HG03175 (cell line): ENCODE measurements around the gene INMT.
A peak's percentile ranks its signal among the peaks of the same experiment; 100 is the strongest.

ENCODE experiments used
- ATAC-seq: cut with Tn5 transposase; IDR thresholded peaks from one replicate; pipeline ENCODE4 v1.9.1; 2021; ENCODE audit warnings: mild to moderate bottlenecking, moderate library complexity; ENCODE audit not compliant: unreplicated experiment

The INMT gene

GRCh38 chr7:30750683-30751650, 968 bp upstream of the INMT start:
- ATAC-seq, result no peak

GRCh38 chr7:30752484-30752883, 549 bp downstream of the INMT start:
- no peak for ATAC-seq

- no peak for ATAC-seq
These were observed 1.0 kb downstream of the INMT start for GRCh38 chr7:30752979-30753378.

GRCh38 chr7:30754315-30754877, 2.5 kb downstream of the INMT start:
- no peak for ATAC-seq

GRCh38 chr7:30755384-30756154, 3.6 kb downstream of the INMT start:
- ATAC-seq, result no peak

GRCh38 chr7:30757342-30757692, 5.4 kb downstream of the INMT start:
- ATAC-seq, result no peak

- ATAC-seq, result no peak
These were observed 8.7 kb downstream of the INMT start for GRCh38 chr7:30760514-30761213.

- no peak for ATAC-seq
These were observed 9.6 kb downstream of the INMT start for GRCh38 chr7:30761214-30762156.

- ATAC-seq, result peak; percentile 96
These were observed 12.4 kb downstream of the INMT start for GRCh38 chr7:30764030-30764975.

- no peak for ATAC-seq
These were observed 13.5 kb downstream of the INMT start for GRCh38 chr7:30765408-30765807.

- no peak for ATAC-seq
These were observed 18.9 kb downstream of the INMT start for GRCh38 chr7:30770845-30771173.

GRCh38 chr7:30771174-30771879, 19.4 kb downstream of the INMT start, which contains the start of gene MINDY4:
Gene MINDY4, plus strand, starts transcription at chr7:30771417. Its CDS starts 77 bp downstream, at chr7:30771494.
- peak; percentile 88 for ATAC-seq

- peak; percentile 36 for ATAC-seq
These were observed 20.0 kb downstream of the INMT start for GRCh38 chr7:30771880-30772425.

GRCh38 chr7:30772984-30773383, 21.0 kb downstream of the INMT start:
- no peak for ATAC-seq

GRCh38 chr7:30775992-30776391, 24.1 kb downstream of the INMT start:
- no peak for ATAC-seq

- no peak for ATAC-seq
These were observed 25.0 kb downstream of the INMT start for GRCh38 chr7:30776971-30777370.

- ATAC-seq, result no peak
These were observed 26.5 kb downstream of the INMT start for GRCh38 chr7:30778255-30779025.
